Stimulated activated CD8-positive, alpha-beta memory T cell treated with anti-CD3 and anti-CD28 coated beads, Interleukin-15, amount 100 ng/mL, for 1 hour (primary cell): ENCODE data around the gene CREB5.

Experiments
- DNase-seq: peaks from one replicate; pipeline ENCODE4 v3.0.0-alpha.2; 2020; ENCODE audit warnings: low read depth

CREB5 gene

DNA sequence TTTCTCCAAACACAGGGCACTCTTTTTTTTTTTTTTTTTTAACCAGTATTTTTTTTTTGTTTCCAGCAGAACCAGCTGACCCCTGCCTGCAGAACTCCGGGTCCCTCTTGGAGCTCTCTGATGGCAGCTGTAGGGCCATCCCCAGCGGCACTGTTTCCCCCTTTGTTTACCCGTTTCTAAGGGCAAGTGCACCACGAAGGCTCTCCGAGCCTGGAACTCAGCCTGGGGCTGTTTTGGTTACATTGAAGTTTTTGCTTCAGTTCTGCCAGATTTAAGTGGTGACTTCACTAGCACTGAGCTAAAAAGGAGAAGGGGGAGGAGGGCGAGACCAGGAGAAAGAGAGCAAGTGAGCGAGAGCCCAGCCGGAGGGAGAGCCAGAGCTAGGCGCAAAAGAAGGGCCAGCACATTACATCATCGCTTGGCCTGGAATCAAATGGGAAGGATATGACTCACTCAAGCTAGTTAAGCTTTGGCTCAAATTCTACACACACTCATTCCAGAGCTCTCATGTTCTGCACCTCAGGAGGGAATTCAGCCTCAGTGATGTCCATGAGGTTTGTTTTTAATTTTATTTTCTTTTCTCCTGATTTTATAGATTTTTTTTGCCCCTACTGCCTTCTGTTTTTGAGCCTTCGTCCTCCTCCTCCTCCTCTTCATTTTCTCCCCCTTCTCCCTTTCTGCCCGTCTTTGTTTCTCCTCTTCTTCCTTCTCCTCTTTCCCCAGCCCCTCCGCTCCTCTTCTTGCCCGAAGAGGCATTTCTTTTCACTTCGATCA lies 273.5 kb downstream of the CREB5 start:
- DNase-seq, result no peak

DNA sequence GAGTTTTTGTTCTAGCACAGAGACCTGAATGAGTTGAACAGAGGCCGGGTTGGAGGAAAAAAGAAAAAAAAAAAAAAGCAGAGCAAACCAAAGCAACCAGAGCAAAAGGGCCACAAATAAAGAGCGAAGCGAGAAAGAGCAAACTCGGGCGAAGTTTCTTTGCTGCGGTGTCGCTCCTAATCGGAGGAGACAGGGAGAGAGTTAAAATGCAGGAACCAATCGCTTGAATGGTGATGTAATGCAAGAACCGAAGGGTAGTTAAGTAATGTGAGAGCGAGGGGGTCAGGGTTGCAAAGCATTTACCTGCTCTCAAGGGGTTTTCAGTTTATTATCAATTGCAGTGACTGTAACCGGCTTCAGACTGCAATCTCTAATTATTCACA lies 274.1 kb downstream of the CREB5 start:
- no peak for DNase-seq

DNA sequence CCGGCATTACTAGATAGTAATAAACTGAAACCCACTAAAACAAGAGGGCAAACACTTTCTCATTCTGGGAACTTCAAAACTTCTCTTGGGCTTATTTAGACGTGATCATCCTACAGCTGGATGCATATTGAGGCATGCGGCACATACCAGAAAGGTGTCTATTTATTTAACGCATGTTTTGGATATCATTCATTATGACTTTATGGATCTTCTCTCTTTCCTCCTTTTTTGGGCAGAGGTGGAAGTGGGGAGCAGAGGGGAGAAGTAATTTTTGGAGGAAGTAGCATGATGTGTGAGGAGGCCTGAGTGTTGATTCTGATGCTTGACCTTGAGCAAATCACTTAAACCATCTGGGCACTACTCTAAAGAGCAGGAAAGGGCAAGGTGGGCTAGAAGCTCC lies 275.2 kb downstream of the CREB5 start:
- DNase-seq, result no peak

DNA sequence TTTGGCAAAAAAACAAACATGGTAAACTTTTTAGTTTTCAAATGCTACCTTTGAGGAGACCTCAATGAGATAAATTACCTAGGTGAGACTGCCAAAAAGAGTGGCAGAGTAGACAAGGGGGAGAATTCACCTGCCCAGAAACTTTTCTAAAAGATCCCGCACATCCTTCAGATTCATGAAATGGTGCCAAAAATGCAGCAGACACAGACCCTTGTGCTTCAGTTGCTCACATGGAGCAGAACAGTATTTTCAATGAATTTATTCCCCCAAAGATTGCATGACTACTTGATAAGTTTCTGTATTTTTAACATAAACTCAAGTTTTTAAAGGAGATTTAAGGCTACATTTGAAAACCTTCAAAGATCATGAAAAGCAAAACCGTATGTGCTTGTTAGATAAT lies 275.9 kb downstream of the CREB5 start:
- DNase-seq, result no peak

DNA sequence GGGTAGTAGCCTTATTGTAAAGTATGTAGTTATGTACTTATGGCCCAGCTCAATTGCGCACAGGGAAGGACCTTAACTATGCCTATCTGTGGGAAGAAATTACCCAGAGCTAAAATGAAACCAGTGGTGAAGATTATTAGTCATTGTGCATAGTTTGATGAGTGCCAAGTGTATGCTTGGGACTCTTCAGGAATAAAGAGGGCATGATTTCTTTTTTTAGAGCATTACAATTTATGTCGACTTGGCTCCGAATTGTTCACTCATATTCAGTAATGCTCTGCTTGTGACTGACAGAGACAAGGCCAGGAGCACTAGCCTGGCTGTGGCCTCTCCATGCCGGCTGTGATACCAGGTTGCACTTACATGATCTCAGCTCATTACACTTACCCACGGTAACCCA lies 276.3 kb downstream of the CREB5 start:
- no peak for DNase-seq

DNA sequence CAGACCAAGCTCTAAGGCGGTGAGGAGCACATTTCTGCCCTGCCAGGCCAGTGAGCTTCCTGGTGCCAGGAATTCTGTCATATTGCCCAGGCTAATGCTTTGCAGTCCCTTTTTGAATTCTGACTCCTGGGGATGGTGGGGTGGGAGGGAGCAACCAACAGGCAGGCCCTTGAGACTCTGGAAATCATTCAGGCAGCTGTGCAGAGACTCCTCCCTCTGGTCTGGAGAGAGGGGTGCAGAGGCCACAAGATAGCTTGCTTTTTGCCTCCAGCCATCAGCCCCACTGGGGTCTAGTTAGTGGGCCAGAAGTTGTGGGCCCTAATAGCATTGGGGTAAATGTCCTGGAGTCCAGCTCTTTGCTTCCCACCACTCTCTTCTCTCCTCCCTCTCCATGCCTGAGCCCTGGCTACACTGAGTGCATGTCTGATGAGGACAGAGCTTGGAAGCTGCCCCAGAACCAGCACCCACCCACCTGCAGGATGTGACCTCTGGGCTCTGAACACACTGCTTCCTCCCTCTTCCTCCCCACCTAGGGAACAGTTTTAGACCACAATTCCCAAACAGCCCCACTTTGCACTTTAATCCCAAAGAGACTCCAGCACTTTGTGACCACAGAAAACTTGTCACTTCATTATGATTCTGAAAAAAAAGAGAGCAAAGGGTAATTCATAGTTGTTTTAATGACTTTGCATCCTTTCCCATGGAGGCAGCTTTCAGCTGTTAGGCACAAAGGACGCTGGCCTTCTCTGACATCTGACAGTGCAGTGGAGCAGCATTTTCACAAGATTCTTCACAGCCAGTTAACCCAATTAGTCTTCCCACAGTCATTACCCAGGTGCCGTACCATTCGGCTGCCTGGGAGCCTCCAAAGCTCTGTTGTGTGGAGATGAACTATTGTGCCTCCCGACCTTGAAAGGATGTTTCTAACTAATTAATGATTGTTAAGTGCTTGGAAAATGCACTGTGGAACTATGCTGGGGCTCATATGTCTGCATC lies 283.3 kb downstream of the CREB5 start:
- no peak for DNase-seq

DNA sequence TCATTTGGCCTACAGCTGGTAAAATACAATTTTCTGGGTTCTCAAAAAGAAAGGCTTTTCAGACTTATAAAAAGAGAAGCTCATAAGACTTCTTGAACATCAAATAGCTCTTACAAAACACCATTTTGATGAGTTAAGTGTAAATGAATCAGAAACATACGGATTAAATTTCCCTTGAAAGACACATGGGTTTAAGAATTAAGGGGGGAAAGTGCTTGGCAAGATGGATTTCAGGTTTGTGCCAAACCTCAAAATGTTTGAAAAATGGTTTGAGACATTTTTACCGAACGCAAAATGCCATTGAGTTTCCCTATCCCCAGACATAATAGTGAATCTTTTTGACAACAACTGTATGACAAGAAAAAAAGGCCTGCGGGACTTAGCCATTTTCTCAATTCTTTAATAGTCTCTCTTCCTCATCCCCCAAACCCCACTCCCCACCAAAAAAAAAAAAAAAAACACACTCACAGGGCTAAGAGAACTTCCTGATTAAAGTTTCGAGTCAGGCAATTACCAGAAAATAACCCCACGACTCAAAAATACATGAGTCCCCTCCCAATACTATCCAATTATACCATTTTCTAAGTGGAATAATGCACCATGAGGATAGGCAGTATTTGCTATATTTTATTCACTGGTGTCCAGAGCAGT lies 285.7 kb downstream of the CREB5 start:
- no peak for DNase-seq

DNA sequence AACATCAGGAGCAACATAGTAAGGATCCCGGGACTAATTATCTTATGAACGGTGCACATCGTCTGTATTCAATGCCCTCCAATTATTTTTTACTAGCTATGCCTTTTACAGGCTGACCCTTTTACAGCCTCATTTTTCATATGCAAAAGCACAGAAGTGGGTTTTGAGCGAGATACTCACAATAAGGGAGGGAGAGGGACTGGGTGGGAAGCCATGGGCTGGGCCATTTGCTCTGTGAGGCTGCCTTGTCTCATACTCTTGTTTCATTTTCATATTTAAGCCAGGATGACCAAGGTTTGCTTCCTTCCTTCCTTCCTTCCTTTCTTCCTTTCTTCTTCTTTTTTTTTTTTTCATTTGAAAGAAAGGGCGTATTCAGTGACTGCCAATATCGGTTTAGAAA lies 286.5 kb downstream of the CREB5 start:
- DNase-seq, result no peak

DNA sequence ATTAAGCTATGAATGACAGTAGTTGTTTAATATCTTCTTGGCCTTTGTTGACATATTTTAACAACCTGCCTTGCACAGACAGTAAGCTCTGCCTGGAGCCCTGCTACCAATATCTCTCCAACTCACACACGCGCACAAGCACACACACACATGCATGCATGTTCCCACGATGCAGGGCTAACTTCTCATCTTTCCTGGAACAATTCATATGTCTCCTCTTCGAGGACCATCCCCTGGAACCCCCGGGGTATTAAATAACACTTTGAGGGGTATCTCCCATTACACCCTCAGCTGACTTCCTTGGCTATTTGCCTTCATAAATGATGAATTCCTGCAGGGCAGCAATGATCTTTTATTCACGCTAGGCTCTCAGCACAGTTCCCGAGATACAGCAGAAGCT lies 287.8 kb downstream of the CREB5 start:
- no peak for DNase-seq

DNA sequence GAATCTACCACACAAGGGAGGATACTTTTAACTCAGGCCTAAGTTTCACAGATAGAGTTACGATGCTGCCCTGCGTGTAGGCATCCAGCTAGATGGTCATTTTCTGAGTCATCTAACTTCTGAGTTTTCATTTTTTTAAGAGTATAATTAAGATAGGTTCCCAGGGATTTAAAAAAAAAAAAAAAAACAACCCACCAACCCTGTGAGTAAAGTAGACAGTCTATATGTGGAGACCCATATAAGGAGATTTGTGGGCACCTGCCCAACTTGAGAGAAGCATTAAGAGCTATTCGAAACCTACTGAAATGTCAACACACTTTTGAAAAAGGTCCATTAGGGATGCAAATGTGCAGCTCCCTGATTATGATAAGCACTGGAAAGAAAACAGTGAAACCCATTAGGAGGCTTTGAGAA lies 288.5 kb downstream of the CREB5 start:
- no peak for DNase-seq

DNA sequence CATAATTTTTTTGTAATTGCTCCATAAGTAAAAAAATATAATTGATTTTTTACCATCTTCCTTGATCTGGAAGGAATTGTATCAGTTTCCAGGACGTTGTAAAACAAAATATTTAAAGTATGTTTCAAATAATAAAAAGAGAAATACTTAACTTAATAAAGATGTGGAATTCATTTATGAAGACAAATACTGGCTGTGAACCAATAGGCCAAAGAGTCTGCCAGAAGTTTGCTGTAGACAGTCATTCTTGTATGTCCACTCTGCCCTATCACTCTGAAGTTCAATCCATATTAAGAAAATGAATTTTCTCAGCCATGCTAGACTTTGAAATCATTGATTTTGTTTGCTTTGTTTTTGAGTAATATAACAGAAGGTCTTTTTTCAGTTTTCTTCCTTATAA lies 289.4 kb downstream of the CREB5 start:
- no peak for DNase-seq

DNA sequence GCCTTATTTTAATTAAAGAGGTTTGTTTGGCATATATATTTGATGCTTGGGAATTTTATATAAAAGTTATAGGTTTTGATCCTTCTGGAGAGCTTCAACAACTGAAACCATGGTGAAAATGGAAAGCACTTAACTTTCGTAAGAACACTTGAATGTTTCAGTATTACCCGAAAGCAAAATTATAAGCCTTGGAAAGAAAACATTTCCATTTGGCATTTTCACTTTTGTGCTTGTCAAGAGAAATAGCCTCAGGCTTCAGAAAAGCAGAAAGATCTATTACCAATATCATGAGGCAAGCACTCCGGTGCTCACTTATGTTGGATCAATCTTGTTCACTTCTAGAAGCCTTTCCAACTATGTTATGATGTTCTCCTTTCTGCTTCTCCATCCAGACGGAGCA lies 289.9 kb downstream of the CREB5 start:
- no peak for DNase-seq

DNA sequence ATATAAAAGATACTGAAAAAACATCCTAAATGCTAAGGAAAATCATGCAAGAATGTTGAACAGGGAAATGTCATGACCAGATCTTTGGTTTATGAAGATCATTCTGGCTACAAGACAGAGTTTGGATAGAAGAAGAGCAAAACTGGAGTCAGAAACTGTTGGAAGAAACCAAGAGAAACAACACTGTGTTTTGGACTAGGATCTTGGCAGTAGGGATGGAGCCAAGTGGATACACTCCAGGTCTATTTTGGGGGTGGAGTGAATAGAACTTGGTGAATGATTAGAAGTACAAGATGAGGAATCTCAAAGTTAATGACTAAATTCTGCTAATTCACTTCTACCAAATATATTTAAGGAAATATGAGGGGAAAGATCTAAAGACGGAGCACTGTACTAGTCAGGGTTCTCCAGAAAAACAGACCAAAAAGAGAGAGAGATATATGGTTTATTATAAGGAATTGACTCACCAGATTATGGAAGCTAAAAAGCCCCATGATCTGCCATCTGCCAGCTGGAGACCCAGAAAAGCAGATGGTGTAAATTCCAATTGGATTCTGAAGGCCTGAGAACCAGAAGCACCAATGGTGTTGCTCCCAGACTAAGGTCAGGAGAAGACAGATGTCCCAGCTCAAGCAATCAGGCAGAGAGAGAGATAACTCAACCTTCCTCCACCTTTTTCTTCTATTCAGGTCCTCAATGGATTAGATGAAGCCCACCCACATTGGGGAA lies 290.9 kb downstream of the CREB5 start:
- DNase-seq, result no peak

DNA sequence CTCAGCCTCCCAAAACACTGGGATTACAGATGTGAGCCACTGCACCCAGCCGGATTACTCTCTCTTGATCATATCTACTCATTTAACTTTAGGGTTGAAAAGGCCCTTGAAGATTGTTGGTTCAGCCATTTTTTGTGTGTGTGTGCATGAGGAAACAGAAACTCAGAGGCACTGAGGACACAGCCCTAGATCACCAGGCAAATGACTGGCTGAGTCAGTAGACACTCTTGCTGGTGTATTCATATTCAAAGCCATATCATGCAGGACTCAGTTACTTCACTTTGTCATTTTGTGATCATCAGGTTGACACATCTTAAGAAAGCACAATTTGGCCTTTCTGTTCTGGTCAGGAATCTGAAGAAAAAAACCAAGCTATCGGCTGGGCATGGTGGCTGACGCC lies 292.4 kb downstream of the CREB5 start:
- DNase-seq, result no peak

DNA sequence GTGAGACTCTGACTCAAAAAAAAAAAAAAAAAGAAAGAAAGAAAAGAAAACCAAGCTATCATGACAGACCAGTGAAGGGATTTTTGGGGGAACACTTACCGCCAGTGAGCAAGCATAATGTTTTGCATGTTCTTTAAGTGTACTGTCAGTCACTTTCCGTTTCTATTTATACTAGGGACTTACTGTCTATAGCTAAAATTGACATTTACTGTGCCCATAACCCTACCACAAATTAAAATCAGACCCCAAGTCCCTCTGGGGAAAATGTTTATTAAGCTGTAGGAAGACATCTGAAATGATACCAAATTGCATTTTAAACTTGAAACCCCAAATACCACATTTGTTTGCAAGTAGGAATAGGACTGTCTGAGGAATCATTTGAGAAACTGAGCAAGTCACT lies 293.0 kb downstream of the CREB5 start:
- DNase-seq, result no peak

DNA sequence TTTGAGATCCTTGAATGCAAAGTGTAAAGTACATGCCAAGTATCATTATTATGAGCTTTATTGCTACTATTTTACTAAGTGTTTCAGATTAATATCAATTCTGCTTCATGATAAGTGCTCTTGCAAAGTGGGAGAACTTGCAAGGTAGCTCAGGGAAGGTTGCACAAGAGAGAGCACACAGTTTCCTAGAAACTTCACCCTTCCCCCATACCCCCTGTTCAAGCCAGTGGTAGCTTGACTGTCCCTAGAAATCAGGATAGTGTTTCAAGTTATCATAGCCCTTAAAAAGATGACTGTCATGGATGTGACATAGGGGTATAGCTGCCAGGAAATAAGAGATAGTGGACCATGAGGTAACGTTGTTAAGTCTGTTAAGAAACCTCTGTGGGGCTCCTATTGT lies 294.3 kb downstream of the CREB5 start:
- no peak for DNase-seq

DNA sequence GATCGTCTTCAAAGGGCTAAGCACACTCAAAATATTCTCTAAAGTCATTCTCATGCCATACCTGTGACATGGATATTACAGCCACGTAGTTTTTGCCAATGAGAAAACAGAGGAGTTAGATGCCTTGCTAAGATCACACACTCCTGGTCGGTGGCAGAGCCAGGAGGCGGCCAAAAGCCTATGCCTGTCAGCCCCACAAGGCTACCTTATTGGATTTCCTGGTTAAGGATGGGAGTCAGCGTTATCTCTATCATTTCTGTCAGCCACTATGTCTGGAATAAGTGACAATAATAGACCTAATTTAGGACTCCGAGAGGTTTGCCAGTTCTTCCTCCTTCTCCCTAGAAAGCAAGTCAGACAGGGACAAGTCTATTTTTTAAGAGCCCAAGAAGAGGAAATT lies 295.0 kb downstream of the CREB5 start:
- DNase-seq, result no peak

DNA sequence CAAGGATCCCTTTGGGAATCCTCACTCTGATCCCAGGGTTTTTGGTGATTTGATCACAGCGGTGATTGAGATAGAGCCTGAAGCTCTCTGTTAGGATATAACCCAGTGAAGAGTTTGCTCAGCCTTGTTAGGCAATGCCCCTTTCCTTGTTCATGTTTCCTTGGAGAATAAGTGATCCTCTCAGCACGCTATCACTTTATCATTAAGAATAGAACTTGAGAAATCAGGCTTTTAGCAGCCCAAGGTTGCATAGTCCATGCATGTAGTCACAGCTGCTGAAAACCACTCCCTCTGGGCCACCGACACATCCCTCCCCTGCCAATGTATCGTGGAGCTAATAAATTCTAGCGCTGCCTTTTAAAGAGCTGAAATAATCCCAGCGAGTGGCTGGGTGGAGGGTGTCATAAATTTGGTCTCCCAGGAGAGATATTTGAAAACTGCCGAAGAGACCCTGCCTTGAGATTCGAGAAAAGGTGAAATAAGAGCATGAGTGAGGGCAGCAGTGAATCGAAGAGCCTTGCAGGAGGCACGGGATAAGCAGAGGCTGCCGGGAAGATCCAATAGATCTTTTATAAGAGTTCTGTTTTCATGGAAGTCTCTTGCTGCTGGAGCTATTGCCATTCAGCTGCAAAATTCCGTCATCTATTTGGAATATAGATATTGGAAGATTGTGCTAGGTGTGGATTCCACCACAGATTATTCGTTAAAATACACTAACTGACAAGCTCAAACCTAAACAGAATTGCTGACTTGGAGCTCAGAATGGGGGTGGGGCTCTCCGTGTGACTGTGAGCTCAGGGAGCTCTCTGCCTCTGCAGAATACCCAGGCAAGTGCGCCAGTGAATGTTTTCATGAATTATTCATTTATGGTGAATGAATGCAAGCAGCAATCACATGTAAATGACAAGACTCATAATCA lies 296.0 kb downstream of the CREB5 start:
- no peak for DNase-seq

DNA sequence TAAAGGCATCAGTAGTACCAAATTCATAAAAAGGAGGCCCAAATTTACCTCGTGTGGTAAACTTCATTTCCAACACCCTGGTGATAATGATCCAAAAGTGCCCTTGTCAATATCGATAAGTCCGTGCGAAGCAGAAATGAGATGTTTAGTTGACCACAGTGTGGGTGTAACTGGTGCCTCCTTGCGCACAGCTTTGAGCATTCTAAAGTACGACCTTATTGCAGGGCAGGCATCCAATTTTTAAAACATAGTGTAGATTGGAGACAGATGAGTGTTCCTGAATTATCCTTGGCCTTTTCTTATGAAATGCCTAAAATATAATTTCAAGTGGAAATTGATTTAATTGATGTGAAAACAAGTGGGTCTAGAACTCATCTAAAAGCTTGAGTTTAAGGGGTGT lies 297.4 kb downstream of the CREB5 start:
- DNase-seq, result no peak

DNA sequence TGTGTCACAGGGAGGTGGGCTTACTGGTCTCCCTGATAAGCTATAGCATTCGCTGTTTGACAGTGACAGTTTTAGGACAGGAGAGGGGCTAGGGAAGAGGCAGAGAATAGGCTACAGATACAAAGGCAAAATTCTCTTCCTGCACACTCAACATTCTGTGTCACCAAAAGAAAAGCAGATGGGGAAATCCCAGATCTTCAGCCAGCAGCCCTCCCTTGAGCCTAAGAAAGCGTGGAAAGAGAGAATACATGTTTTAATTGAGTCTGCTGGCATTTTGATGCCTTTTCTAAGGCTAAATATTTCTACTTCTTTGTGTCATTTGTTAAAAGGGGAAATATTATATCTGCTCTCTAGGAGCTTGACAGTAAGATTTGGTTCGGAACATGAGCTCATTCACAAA lies 298.8 kb downstream of the CREB5 start:
- DNase-seq, result no peak
